GM12878 (cell line): ENCODE data around the gene HSD11B1L. TPM values are rescaled to one million over a fixed set of nuclear protein-coding genes. Genes with fewer than 3 reads are reported as not detected.

Source experiments
- ATAC-seq: fragments of 200-7000 bp; cut with Tn5 transposase; 3 replicates; pipeline ENCODE4 v1.9.1; 2020; ENCODE audit warnings: mild to moderate bottlenecking, moderate library complexity
- BruUV-seq: library from RNA; stranded (reverse); fragments of 400-500 nt; replicated peaks from 2 replicates; lab custom pipeline; 2021; lab: Mats Ljungman, UMichigan
- CTCF ChIA-PET: fragments of 300-600 bp; sonication (Branson Sonifier 250); formaldehyde crosslinking; extraction: SDS; loops from one replicate; lab custom pipeline; 2021; ENCODE audit warnings: inconsistent platforms; lab: Yijun Ruan, JAX
- POLR2A ChIA-PET: fragments of 350-600 bp; formaldehyde crosslinking; extraction: SDS; loops from one replicate; lab custom pipeline; 2021; ENCODE audit warnings: inconsistent platforms; lab: Charles Lee
- RAD21 ChIA-PET: fragments of 300-600 bp; sonication (Branson Sonifier 250); formaldehyde crosslinking; loops from one replicate; lab custom pipeline; 2023; ENCODE audit warnings: antibody characterized with exemption; ENCODE audit not compliant: unreplicated experiment; lab: Charles Lee
- SMC1A ChIA-PET: fragments of 300-600 bp; sonication (Branson Sonifier 250); formaldehyde crosslinking; loops from one replicate; lab custom pipeline; 2023; ENCODE audit not compliant: unreplicated experiment, uncharacterized antibody; lab: Charles Lee
- DNase-seq: peaks from one replicate; pipeline ENCODE4 v3.0.0-alpha.2; 2011; ENCODE audit warnings: low read depth, low spot score
- FAIRE-seq: peaks from 3 replicates; lab custom pipeline; 2011; peaks lifted over from hg19 to GRCh38; lab: Jason Lieb, UNC
- H2AFZ ChIP-seq: 2 replicates; pipeline ENCODE4 v1.6.0; 2011; ENCODE audit warnings: low read depth, low read length, control low read depth; ENCODE audit not compliant: control insufficient read depth
- H3K27ac ChIP-seq: 2 replicates; pipeline ENCODE4 v1.5.1; 2011; ENCODE audit warnings: control low read depth; ENCODE audit not compliant: control insufficient read depth, insufficient read depth
- H3K27me3 ChIP-seq, 2 experiments: replicated peaks in 1 of 2; 2 replicates each; pipeline versions ENCODE4 v1.6.0 to v1.6.1; 2011; ENCODE audit warnings: low read length in 1 of 2; ENCODE audit not compliant: control insufficient read depth in 2 of 2, insufficient read depth in 2 of 2
- H3K36me3 ChIP-seq, 2 experiments: 2 replicates each; pipeline ENCODE4 v1.5.1; 2011; ENCODE audit warnings: low read length in 1 of 2; ENCODE audit not compliant: control insufficient read depth in 2 of 2, insufficient read depth in 2 of 2
- H3K4me1 ChIP-seq: 2 replicates; pipeline ENCODE4 v1.6.1; 2011; ENCODE audit warnings: mild to moderate bottlenecking, low read length, moderate library complexity, mixed read lengths; ENCODE audit not compliant: control insufficient read depth, insufficient read depth
- H3K4me2 ChIP-seq: 2 replicates; pipeline ENCODE4 v1.6.0; 2011; ENCODE audit warnings: control low read depth; ENCODE audit not compliant: control insufficient read depth, insufficient read depth
- H3K4me3 ChIP-seq: fragments of 200-600 bp; sonication (generic); 2 replicates; pipeline ENCODE4 v1.5.1; 2016
- H3K79me2 ChIP-seq: 2 replicates; pipeline ENCODE4 v1.6.0; 2011; ENCODE audit warnings: low read length; ENCODE audit not compliant: control insufficient read depth, insufficient read depth
- H3K9ac ChIP-seq: 2 replicates; pipeline ENCODE4 v1.8.0; 2011; ENCODE audit warnings: low read length, control low read depth, mixed read lengths; ENCODE audit not compliant: control insufficient read depth, insufficient read depth
- H3K9me3 ChIP-seq: replicated peaks from 3 replicates; pipeline ENCODE4 v1.5.1; 2011; ENCODE audit warnings: mild to moderate bottlenecking, low read length; ENCODE audit not compliant: control insufficient read depth, insufficient read depth
- H4K20me1 ChIP-seq: 2 replicates; pipeline ENCODE4 v1.6.0; 2011; ENCODE audit not compliant: control insufficient read depth, insufficient read depth
- CBFB ChIP-seq: IDR thresholded peaks from 2 replicates; pipeline ENCODE4 v1.6.1; 2016; ENCODE audit warnings: antibody characterized with exemption, low read depth
- EGR1 ChIP-seq, 2 experiments: IDR thresholded peaks; 1 replicate in 1 of 2; 2 replicates in 1 of 2; pipeline ENCODE4 v1.6.1; 2011 to 2012; ENCODE audit warnings: low read depth in 2 of 2, low read length in 2 of 2, borderline replicate concordance in 1 of 2, mild to moderate bottlenecking in 1 of 2, moderate library complexity in 1 of 2
- ESRRA ChIP-seq: IDR thresholded peaks from 2 replicates; pipeline ENCODE4 v1.6.1; 2012; ENCODE audit warnings: mild to moderate bottlenecking, low read length, improper control_type of control experiment
- IKZF2 ChIP-seq, 2 experiments: fragments of 450-650 bp; IDR thresholded peaks; 2 replicates each; pipeline ENCODE4 v1.6.1; 2017; ENCODE audit warnings: mild to moderate bottlenecking in 2 of 2, moderate library complexity in 2 of 2
- JUNB ChIP-seq: IDR thresholded peaks from 2 replicates; pipeline ENCODE4 v1.6.1; 2016; ENCODE audit warnings: antibody characterized with exemption, mild to moderate bottlenecking
- NBN ChIP-seq: fragments of 450-650 bp; IDR thresholded peaks from 2 replicates; pipeline ENCODE4 v1.6.1; 2016
- NR2C2 ChIP-seq: IDR thresholded peaks from 2 replicates; pipeline ENCODE4 v1.6.1; 2011; ENCODE audit warnings: borderline replicate concordance, low read depth; ENCODE audit not compliant: control insufficient read depth, insufficient read length
- PKNOX1 ChIP-seq: fragments of 450-650 bp; IDR thresholded peaks from 2 replicates; pipeline ENCODE4 v1.6.1; 2016; ENCODE audit warnings: mild to moderate bottlenecking
- PML ChIP-seq: IDR thresholded peaks from 2 replicates; pipeline ENCODE4 v1.6.1; 2012; ENCODE audit warnings: low read length, inconsistent platforms
- SREBF1 ChIP-seq: IDR thresholded peaks from 2 replicates; pipeline ENCODE4 v1.6.1; 2012; ENCODE audit warnings: mild to moderate bottlenecking, low read length
- STAT1 ChIP-seq: fragments of 450-650 bp; conservative IDR thresholded peaks from 2 replicates; pipeline ENCODE4 v1.6.1; 2014; ENCODE audit warnings: antibody characterized with exemption, mild to moderate bottlenecking
- whole genome bisulfite sequencing: methylation state at CpG from one replicate; pipeline ENCODE4 v1.1.6; 2016; ENCODE audit warnings: low lambda C conversion rate; ENCODE audit not compliant: insufficient replicate concordance, insufficient coverage; ENCODE audit errors: missing lambda C conversion rate; 5-methylcytosine and 5-hydroxymethylcytosine counted together
- in situ Hi-C: fragments of 300-500 bp; cut with MboI; formaldehyde crosslinking; loops from 9 replicates; pipeline ENCODE4 v1.14.3; 2018; ENCODE audit warnings: mixed read lengths
- intact Hi-C: fragments of 100-400 bp; cut with micrococcal nuclease; formaldehyde crosslinking; loops from one replicate; pipeline ENCODE4 v1.14.2; 2022; ENCODE audit not compliant: unreplicated experiment
- polyA plus RNA-seq, 11 experiments: library from polyadenylated mRNA; depleted of rRNA in 4 of 11; unstranded in 6 of 11; stranded (reverse) in 5 of 11; fragments of >200 nt; fragmentation: Nextera tagmentation in 4 of 11; fragmentation: Illumina TruSeq in 1 of 11; extraction: Ambion mirVana in 4 of 11; extraction: Trizol in 1 of 11; gene quantifications; 1 replicate in 1 of 11; 2 replicates in 10 of 11; pipeline versions ENCODE4 v1.2.1 to v1.2.3, GENCODE V29; 2011 to 2016; ENCODE audit warnings: inconsistent platforms in 2 of 11, missing spikeins in 2 of 11, low read depth in 1 of 11
- total RNA-seq, 4 experiments: library from RNA; depleted of rRNA in 3 of 4; stranded (reverse); fragments of >200 nt in 3 of 4; fragmentation: Illumina TruSeq in 1 of 4; extraction: Trizol in 1 of 4; gene quantifications; 2 replicates each; pipeline versions ENCODE4 v1.2.1 to v1.2.3, GENCODE V29; 2013 to 2021

Gene HSD11B1L
- total and polyA plus RNA-seq, 10 of the 15 experiments (the other 5 are each of a cell fraction or from before 2014, with no cell fraction given): 0.29 to 1.8 (median 1.1) TPM; not detected in 1

GRCh38 chr19:5677136-5677535, 3.7 kb upstream of the HSD11B1L start:
- no peak overlapping the region for H2AFZ ChIP-seq
- RAD21 ChIA-PET: no interaction called here
- no peak overlapping the region for H3K9ac ChIP-seq
- no peaks in the 10 kb centered on the region for H4K20me1 ChIP-seq
- CTCF ChIA-PET: interaction anchor here (1.1 to 2.7 kb wide), 2 partner anchors 10 to 12 kb away, joined by 5 to 12 read pairs; partner anchors contain the start of gene RPL36
- no peaks in the 10 kb centered on the region for H3K27me3 ChIP-seq
- H3K9me3 ChIP-seq: no peaks in the 10 kb centered on the region
- peaks cover 2% of the 10 kb centered on the region in 2 experiments; a peak in 2 of 4 replicates for H3K36me3 ChIP-seq
- 98% methylated on average over 10 of the region's 10 CpGs for WGBS
- intact Hi-C loops: no loop called here
- H3K4me2 ChIP-seq: no peak overlapping the region
- no peak for FAIRE-seq
- POLR2A ChIA-PET: no interaction called here
- BruUV-seq: no TSS peak
- H3K4me1 ChIP-seq: peaks cover 5% of the 10 kb centered on the region; the same call in 1 of the 2 replicates
- peaks cover 12% of the 10 kb centered on the region for H3K79me2 ChIP-seq
- no peak for ATAC-seq
- SMC1A ChIA-PET: no interaction called here
- DNase-seq: no peak
- TF ChIP-seq NR2C2 (no peak), ESRRA (no peak), JUNB (no peak), PML (no peak), SREBF1 (no peak), STAT1 (no peak), EGR1 (IDR thresholded peaks at IDR 0.05; ENCODE audit: borderline replicate concordance in 1 of 2, low read depth in 2 of 2, low read length in 2 of 2) (no peak), CBFB (no peak), IKZF2 (IDR thresholded peaks at IDR 0.05) (no peak), PKNOX1 (no peak), NBN (no peak)
- no peak overlapping the region for H3K4me3 ChIP-seq
- in situ Hi-C loops: no loop called here
- no peak overlapping the region for H3K27ac ChIP-seq
